Measurements from ENCODE around the gene PTRHD1.

GRCh38 chr2:24828238-24828996 lies 35.2 kb upstream of the PTRHD1 start:
- TF ChIP-seq EZH2 (IDR thresholded peaks at IDR 0.05) = no peak
- no peak for TF ChIP-seq CTCF (IDR thresholded peaks at IDR 0.05)
- no peak for TF ChIP-seq EZH2phosphoT487 (IDR thresholded peaks at IDR 0.05)
